ENCODE measurements around the gene CRISP2.

Gene CRISP2

GRCh38 chr6:49653942-49654341, 59.4 kb downstream of the CRISP2 start:
- DNase-seq (ENCODE audit: low spot score) = no peak

GRCh38 chr6:49653438-49653837, 59.9 kb downstream of the CRISP2 start:
- DNase-seq (ENCODE audit: low spot score) = no peak

DNA sequence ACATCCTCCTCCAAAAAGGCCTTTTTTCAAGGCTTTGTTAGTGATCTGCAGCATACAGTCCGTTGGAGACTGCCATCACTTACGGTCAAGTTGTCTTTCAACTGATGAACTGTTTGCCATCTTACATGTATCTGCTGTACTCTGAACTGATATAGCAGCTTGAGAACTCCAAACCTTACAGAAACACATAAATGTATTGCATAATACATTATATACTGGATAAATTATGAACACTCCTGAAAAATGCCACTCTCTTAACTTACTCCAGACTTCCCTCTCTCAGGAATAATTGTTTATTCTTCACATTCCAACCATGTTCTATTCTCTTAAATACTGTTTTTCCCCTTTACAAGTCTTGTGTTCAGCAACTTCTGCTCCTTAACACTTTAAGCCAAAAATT, 62.1 kb downstream of the CRISP2 start:
- no peak for DNase-seq (ENCODE audit: low spot score)

- no peak for DNase-seq (ENCODE audit: low spot score)
Measured at GRCh38 chr6:49649988-49650387, 63.4 kb downstream of the CRISP2 start.

GRCh38 chr6:49648036-49648435, 65.3 kb downstream of the CRISP2 start:
- DNase-seq (ENCODE audit: low spot score) = no peak

GRCh38 chr6:49647476-49647875, 65.9 kb downstream of the CRISP2 start:
- no peak for DNase-seq (ENCODE audit: low spot score)

GRCh38 chr6:49646942-49647341, 66.4 kb downstream of the CRISP2 start:
- no peak for DNase-seq (ENCODE audit: low spot score)

GRCh38 chr6:49646130-49646824, 67.1 kb downstream of the CRISP2 start:
- DNase-seq (ENCODE audit: low spot score) = no peak

DNA sequence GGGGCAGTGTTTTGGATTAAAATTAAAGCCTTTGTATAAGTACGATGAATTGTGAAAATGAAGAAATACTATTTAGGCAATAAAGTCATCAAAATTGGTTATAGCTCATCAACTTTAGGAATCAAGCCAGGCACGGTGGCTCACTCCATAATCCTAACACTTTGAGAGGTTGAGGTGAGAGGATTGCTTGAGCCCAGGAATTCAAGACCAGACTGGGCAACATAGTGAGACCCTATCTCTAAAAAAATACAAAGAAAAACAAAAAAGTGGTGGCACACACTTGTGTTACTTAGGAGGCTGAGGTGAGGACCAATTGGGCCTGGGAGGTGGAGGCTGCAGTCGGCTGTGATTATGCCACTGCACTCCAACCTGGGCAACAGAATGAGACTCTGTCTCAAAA, 68.2 kb downstream of the CRISP2 start:
- DNase-seq (ENCODE audit: low spot score) = no peak

Data from LoVo (cell line).